ENCODE data around the gene PPA2. TPM values are rescaled to one million over a fixed set of nuclear protein-coding genes. Genes with fewer than 3 reads are reported as not detected.

The PPA2 gene
- total RNA-seq, 1 donor from 2014 or later, result 54.3 TPM

- TF ChIP-seq, protein P1, sequence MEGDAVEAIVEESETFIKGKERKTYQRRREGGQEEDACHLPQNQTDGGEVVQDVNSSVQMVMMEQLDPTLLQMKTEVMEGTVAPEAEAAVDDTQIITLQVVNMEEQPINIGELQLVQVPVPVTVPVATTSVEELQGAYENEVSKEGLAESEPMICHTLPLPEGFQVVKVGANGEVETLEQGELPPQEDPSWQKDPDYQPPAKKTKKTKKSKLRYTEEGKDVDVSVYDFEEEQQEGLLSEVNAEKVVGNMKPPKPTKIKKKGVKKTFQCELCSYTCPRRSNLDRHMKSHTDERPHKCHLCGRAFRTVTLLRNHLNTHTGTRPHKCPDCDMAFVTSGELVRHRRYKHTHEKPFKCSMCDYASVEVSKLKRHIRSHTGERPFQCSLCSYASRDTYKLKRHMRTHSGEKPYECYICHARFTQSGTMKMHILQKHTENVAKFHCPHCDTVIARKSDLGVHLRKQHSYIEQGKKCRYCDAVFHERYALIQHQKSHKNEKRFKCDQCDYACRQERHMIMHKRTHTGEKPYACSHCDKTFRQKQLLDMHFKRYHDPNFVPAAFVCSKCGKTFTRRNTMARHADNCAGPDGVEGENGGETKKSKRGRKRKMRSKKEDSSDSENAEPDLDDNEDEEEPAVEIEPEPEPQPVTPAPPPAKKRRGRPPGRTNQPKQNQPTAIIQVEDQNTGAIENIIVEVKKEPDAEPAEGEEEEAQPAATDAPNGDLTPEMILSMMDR (IDR thresholded peaks at IDR 0.05), result no peak
- no peak overlapping the region for H3K27ac Mint-ChIP-seq
- no peaks in the 10 kb centered on the region for H3K36me3 Mint-ChIP-seq (ENCODE audit: low read depth)
- DNase-seq, result no peak
- peak; percentile 94 for ATAC-seq (ENCODE audit: low read depth)
- no peak overlapping the region for H3K4me3 Mint-ChIP-seq
- intact Hi-C loops (cut with micrococcal nuclease), result loop anchor here (2.0 kb wide), 1 partner anchor 200 kb away; the partner anchor contains the start of genes GSTCD and INTS12
- peaks cover 9% of the 10 kb centered on the region for H3K9me3 Mint-ChIP-seq
- POLR2A ChIA-PET, result no interaction called here
- CTCF ChIA-PET, result interaction anchor here (1.4 kb wide), 1 partner anchor 36 kb away, joined by 3 read pairs; no protein-coding TSS in a partner anchor
- peaks cover 2% of the 10 kb centered on the region for H3K27me3 Mint-ChIP-seq
- peaks cover 12% of the 10 kb centered on the region for H3K4me1 Mint-ChIP-seq
These were observed 35.4 kb upstream of the PPA2 start for GRCh38 chr4:105509291-105509690.

DNA sequence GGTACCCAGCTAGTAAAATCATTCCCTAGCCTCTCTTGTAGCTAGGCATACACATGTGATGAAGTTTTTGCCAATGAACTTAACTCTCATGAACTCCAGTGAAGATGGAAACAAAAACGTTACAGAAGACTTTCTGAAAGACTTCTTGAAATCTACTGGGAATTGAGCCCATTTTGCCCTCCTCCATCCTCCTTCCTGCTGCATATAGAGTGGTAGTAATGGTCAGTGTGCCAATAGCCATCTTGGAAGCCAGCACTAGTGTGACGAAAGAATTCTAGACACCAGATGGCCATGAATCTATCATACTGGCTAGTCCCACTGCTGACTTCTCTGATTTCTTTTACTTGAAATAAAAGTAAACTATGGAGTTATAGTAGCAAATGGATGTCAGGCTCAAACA lies 30.9 kb upstream of the PPA2 start:
- Mint-ChIP-seq H3K27ac (no peak overlapping the region), H3K9me3 (no peaks in the 10 kb centered on the region), H3K36me3 (ENCODE audit: low read depth) (no peaks in the 10 kb centered on the region), H3K4me3 (no peak overlapping the region), H3K4me1 (peaks cover 8% of the 10 kb centered on the region), H3K27me3 (no peaks in the 10 kb centered on the region)
- intact Hi-C loops (cut with micrococcal nuclease), result no loop called here
- DNase-seq, result no peak
- ATAC-seq (ENCODE audit: low read depth), result no peak
- ChIA-PET POLR2A (no interaction called here), CTCF (no interaction called here)
- TF ChIP-seq, protein P1 (IDR thresholded peaks at IDR 0.05), result no peak

GRCh38 chr4:105503484-105503883 lies 29.6 kb upstream of the PPA2 start:
- no peaks in the 10 kb centered on the region for H3K4me1 Mint-ChIP-seq
- intact Hi-C loops (cut with micrococcal nuclease), result no loop called here
- no peaks in the 10 kb centered on the region for H3K27me3 Mint-ChIP-seq
- ATAC-seq (ENCODE audit: low read depth) (no peak), DNase-seq (no peak)
- no peak overlapping the region for H3K27ac Mint-ChIP-seq
- H3K36me3 Mint-ChIP-seq (ENCODE audit: low read depth), result no peaks in the 10 kb centered on the region
- TF ChIP-seq, protein P1 (IDR thresholded peaks at IDR 0.05), result no peak
- no peaks in the 10 kb centered on the region for H3K9me3 Mint-ChIP-seq
- POLR2A ChIA-PET, result no interaction called here
- CTCF ChIA-PET, result interaction anchor here (1.1 kb wide), 1 partner anchor 362 kb away, joined by 3 read pairs; no protein-coding TSS in a partner anchor
- no peak overlapping the region for H3K4me3 Mint-ChIP-seq

DNA sequence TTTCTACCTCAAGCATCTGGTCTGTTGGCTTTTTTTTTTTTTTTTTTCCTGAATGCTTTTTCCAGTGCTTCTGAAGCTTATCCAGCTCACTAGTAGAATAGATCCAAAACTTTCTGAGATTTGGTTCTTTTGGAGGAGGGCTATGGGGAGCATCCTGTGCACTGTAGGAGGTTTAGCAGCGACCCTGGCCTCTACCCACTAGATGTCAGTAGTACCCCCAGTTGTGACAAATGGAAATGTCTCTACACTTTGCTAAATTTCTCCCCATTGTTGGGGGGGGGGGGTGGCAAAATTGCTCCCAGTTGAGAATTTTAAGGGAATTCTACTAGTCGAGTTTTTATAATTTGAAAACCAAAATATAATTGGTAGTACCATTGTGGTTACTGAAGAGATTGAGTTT lies 23.0 kb upstream of the PPA2 start:
- H3K27me3 Mint-ChIP-seq, result peaks cover 14% of the 10 kb centered on the region
- intact Hi-C loops (cut with micrococcal nuclease), result loop anchor here (1.0 kb wide), 1 partner anchor 218 kb away; no protein-coding TSS in a partner anchor
- CTCF ChIA-PET, result interaction anchor here (1.2 kb wide), 1 partner anchor 218 kb away, joined by 8 read pairs; no protein-coding TSS in a partner anchor
- POLR2A ChIA-PET, result no interaction called here
- DNase-seq, result no peak
- no peaks in the 10 kb centered on the region for H3K36me3 Mint-ChIP-seq (ENCODE audit: low read depth)
- H3K4me1 Mint-ChIP-seq, result peaks cover 4% of the 10 kb centered on the region
- TF ChIP-seq, protein P1 (IDR thresholded peaks at IDR 0.05), result no peak
- no peak overlapping the region for H3K27ac Mint-ChIP-seq
- no peak for ATAC-seq (ENCODE audit: low read depth)
- no peak overlapping the region for H3K4me3 Mint-ChIP-seq
- peaks cover 2% of the 10 kb centered on the region for H3K9me3 Mint-ChIP-seq

DNA sequence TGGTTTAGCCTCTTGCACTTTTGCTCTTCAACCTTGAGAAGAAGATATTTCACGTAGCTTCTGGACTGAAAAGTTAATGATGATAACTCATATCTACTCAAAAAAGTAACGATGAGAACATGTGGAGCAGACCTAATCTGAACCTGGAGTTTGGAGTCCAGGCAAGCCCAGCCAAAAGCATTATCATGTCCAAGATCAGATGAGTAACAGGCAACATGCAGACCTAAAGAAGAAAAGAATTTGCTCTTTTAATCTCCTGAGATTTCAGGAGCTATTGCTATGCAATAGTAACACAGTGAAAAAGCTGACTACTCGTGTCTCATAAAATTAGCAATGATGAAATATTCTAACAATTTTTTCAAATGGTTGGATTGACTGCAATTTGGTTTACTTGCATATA lies 21.8 kb upstream of the PPA2 start:
- CTCF ChIA-PET, result interaction anchor here (1.0 kb wide), 1 partner anchor 220 kb away, joined by 3 read pairs; no protein-coding TSS in a partner anchor
- no peaks in the 10 kb centered on the region for H3K36me3 Mint-ChIP-seq (ENCODE audit: low read depth)
- TF ChIP-seq, protein P1 (IDR thresholded peaks at IDR 0.05), result no peak
- intact Hi-C loops (cut with micrococcal nuclease), result no loop called here
- POLR2A ChIA-PET, result no interaction called here
- peaks cover 14% of the 10 kb centered on the region for H3K27me3 Mint-ChIP-seq
- DNase-seq, result no peak
- H3K9me3 Mint-ChIP-seq, result peaks cover 2% of the 10 kb centered on the region
- peaks cover 4% of the 10 kb centered on the region for H3K4me1 Mint-ChIP-seq
- no peak overlapping the region for H3K4me3 Mint-ChIP-seq
- H3K27ac Mint-ChIP-seq, result no peak overlapping the region
- no peak for ATAC-seq (ENCODE audit: low read depth)

All from activated B cell treated with CpG ODN at 0.5 μM for 24 hours (primary cell).